GM23338 (cell line): ENCODE results near the gene MED12L.
A peak's percentile ranks its signal among the peaks of the same experiment; 100 is the strongest.

Source experiments
- CREB1 ChIP-seq: fragments of 250-450 bp; sonication (Bioruptor Pico); IDR thresholded peaks from 2 replicates; pipeline ENCODE4 v1.5.0; 2020; ENCODE audit warnings: low read depth, mild to moderate bottlenecking, moderate library complexity
- CTCF ChIP-seq, 2 experiments: fragments of 200-600 bp in 1 of 2; sonication (generic) in 1 of 2; conservative IDR thresholded peaks; 2 replicates each; pipeline versions ENCODE4 v1.5.1 to v1.6.1; 2016 to 2017; ENCODE audit warnings: antibody characterized with exemption in 2 of 2, low read depth in 2 of 2, mild to moderate bottlenecking in 2 of 2, moderate library complexity in 1 of 2
- EZH2 ChIP-seq: fragments of 200-600 bp; sonication (generic); IDR thresholded peaks from one replicate; pipeline ENCODE4 v1.8.0; 2017; ENCODE audit warnings: antibody characterized with exemption, mild to moderate bottlenecking, low read depth; ENCODE audit not compliant: unreplicated experiment
- EZH2phosphoT487 ChIP-seq: fragments of 200-600 bp; sonication (generic); IDR thresholded peaks from one replicate; pipeline ENCODE4 v1.8.1; 2018; ENCODE audit warnings: antibody characterized with exemption; ENCODE audit not compliant: unreplicated experiment
- JUNB ChIP-seq: IDR thresholded peaks from one replicate; pipeline ENCODE4 v1.6.1; 2016; ENCODE audit warnings: antibody characterized with exemption; ENCODE audit not compliant: unreplicated experiment
- POLR2AphosphoS5 ChIP-seq: IDR thresholded peaks from 2 replicates; pipeline ENCODE4 v1.6.1; 2016; ENCODE audit warnings: antibody characterized with exemption, low read depth
- ZNF114 ChIP-seq: fragments of 250-450 bp; sonication (Bioruptor Pico); IDR thresholded peaks from 2 replicates; pipeline ENCODE4 v1.5.0; 2020; ENCODE audit warnings: mild to moderate bottlenecking, moderate library complexity
- TF ChIP-seq, protein P1 (sequence below): IDR thresholded peaks from one replicate; pipeline ENCODE4 v1.6.1; 2018; ENCODE audit warnings: antibody characterized with exemption; ENCODE audit not compliant: unreplicated experiment
- TF ChIP-seq, protein P2 (sequence below): IDR thresholded peaks from 2 replicates; pipeline ENCODE4 v1.6.1; 2016; ENCODE audit warnings: antibody characterized with exemption

DNA sequence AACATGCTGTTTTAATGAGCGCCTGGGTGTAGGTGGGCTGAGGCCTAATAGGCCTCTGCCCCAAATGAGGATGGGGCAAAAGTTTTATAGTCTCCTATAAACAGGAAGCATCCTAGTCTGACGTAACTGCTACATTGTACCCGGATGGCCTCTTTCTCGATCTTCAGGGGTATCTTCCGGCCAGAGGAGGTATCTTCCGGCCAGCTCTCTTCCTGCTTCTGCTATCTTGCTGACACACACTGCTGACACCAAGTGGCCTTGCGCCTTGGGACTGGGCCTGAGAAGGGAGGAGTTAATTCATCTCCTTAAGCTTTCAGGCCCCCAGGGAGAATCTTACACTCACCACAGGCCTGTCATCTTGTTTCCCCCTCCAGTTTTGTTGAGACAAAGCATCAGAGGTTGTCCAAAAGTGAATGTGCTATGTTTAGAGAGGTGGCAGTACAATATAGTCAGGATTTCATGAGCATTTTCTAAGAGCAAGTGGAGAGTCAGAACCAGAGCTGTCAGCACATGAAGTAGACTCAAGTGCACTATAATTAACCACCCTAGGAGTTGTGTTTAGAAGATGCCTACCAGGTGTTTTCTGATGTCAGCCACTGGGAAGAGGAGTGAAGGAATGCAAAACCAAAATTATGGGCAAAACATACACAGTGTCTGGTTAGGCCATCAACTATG lies 391.0 kb downstream of the MED12L start:
- TF ChIP-seq CREB1 (CRISPR knock-in tag) (no peak), ZNF114 (CRISPR knock-in tag) (no peak), EZH2phosphoT487 (no peak), CTCF (conservative IDR thresholded peaks at IDR 0.05; ENCODE audit: low read depth in 2 of 2) (peak in 1 of 2 experiments; percentile 22; a peak in 1 of 4 replicates), POLR2AphosphoS5 (no peak), EZH2 (no peak), JUNB (no peak)
- TF ChIP-seq, protein P1, sequence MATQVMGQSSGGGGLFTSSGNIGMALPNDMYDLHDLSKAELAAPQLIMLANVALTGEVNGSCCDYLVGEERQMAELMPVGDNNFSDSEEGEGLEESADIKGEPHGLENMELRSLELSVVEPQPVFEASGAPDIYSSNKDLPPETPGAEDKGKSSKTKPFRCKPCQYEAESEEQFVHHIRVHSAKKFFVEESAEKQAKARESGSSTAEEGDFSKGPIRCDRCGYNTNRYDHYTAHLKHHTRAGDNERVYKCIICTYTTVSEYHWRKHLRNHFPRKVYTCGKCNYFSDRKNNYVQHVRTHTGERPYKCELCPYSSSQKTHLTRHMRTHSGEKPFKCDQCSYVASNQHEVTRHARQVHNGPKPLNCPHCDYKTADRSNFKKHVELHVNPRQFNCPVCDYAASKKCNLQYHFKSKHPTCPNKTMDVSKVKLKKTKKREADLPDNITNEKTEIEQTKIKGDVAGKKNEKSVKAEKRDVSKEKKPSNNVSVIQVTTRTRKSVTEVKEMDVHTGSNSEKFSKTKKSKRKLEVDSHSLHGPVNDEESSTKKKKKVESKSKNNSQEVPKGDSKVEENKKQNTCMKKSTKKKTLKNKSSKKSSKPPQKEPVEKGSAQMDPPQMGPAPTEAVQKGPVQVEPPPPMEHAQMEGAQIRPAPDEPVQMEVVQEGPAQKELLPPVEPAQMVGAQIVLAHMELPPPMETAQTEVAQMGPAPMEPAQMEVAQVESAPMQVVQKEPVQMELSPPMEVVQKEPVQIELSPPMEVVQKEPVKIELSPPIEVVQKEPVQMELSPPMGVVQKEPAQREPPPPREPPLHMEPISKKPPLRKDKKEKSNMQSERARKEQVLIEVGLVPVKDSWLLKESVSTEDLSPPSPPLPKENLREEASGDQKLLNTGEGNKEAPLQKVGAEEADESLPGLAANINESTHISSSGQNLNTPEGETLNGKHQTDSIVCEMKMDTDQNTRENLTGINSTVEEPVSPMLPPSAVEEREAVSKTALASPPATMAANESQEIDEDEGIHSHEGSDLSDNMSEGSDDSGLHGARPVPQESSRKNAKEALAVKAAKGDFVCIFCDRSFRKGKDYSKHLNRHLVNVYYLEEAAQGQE = no peak
- TF ChIP-seq, protein P2, sequence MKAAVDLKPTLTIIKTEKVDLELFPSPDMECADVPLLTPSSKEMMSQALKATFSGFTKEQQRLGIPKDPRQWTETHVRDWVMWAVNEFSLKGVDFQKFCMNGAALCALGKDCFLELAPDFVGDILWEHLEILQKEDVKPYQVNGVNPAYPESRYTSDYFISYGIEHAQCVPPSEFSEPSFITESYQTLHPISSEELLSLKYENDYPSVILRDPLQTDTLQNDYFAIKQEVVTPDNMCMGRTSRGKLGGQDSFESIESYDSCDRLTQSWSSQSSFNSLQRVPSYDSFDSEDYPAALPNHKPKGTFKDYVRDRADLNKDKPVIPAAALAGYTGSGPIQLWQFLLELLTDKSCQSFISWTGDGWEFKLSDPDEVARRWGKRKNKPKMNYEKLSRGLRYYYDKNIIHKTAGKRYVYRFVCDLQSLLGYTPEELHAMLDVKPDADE = no peak
